GM18951 (cell line): ENCODE measurements around the gene MCF2L2.

Experiments used
- POLR2A ChIP-seq: IDR thresholded peaks from 4 replicates; pipeline ENCODE4 v1.6.1; 2011; ENCODE audit warnings: mild to moderate bottlenecking; ENCODE audit not compliant: insufficient read length, insufficient read depth; ENCODE audit errors: extremely low read depth
- in situ Hi-C: fragments of 300-500 bp; cut with MboI; formaldehyde crosslinking; loops from one replicate; pipeline ENCODE4 v1.12.0; 2022; ENCODE audit warnings: low sequenced_read_pairs, mixed read lengths, inconsistent platforms; ENCODE audit not compliant: unreplicated experiment

The MCF2L2 gene

GRCh38 chr3:183217548-183218332 lies 210.7 kb downstream of the MCF2L2 start:
- TF ChIP-seq POLR2A: no peak
- in situ Hi-C loops: no loop called here

GRCh38 chr3:183215591-183216202 lies 212.7 kb downstream of the MCF2L2 start:
- in situ Hi-C loops: no loop called here
- TF ChIP-seq POLR2A: no peak

GRCh38 chr3:183214277-183214612 lies 214.2 kb downstream of the MCF2L2 start:
- TF ChIP-seq POLR2A: no peak
- in situ Hi-C loops: no loop called here

GRCh38 chr3:183213415-183214276 lies 214.8 kb downstream of the MCF2L2 start:
- in situ Hi-C loops: no loop called here
- no peak for TF ChIP-seq POLR2A

- no peak for TF ChIP-seq POLR2A
- in situ Hi-C loops: no loop called here
These were observed 215.9 kb downstream of the MCF2L2 start for GRCh38 chr3:183212565-183212964.

GRCh38 chr3:183212096-183212495 lies 216.3 kb downstream of the MCF2L2 start:
- no peak for TF ChIP-seq POLR2A
- in situ Hi-C loops: no loop called here

- TF ChIP-seq POLR2A: no peak
- in situ Hi-C loops: no loop called here
These were observed 217.1 kb downstream of the MCF2L2 start for GRCh38 chr3:183211352-183211751.

- no peak for TF ChIP-seq POLR2A
- in situ Hi-C loops: no loop called here
These were observed 217.5 kb downstream of the MCF2L2 start for GRCh38 chr3:183210862-183211341.

GRCh38 chr3:183210341-183210740 lies 218.1 kb downstream of the MCF2L2 start:
- in situ Hi-C loops: no loop called here
- TF ChIP-seq POLR2A: no peak

GRCh38 chr3:183208800-183209199 lies 219.6 kb downstream of the MCF2L2 start:
- in situ Hi-C loops: no loop called here
- no peak for TF ChIP-seq POLR2A

- TF ChIP-seq POLR2A: no peak
- in situ Hi-C loops: no loop called here
These were observed 220.2 kb downstream of the MCF2L2 start for GRCh38 chr3:183208260-183208659.

GRCh38 chr3:183203670-183204069 lies 224.7 kb downstream of the MCF2L2 start:
- in situ Hi-C loops: no loop called here
- no peak for TF ChIP-seq POLR2A

GRCh38 chr3:183202004-183202722 lies 226.3 kb downstream of the MCF2L2 start:
- no peak for TF ChIP-seq POLR2A
- in situ Hi-C loops: no loop called here
